Activated CD4-positive, alpha-beta T cell treated with anti-CD3 and anti-CD28 coated beads, Interleukin-2, amount 50 U/mL, for 24 hours (primary cell): ENCODE measurements around the gene HSBP1L1.
"Not testable (repeated sequence)": the region's sequence is repeated elsewhere in the genome, so short reads cannot be mapped to it uniquely, and the experiment has no call there.

ENCODE experiments used
- DNase-seq, 2 donors: peaks; one replicate each; pipeline ENCODE4 v3.0.0-alpha.2; 2020; ENCODE audit warnings: low read depth in 1 of 2, low spot score in 1 of 2

HSBP1L1 gene

GRCh38 chr18:79983253-79983652 lies 18.8 kb downstream of the HSBP1L1 start:
- DNase-seq, result no peak

- DNase-seq, result no peak
Measured at GRCh38 chr18:79983793-79984192, 19.4 kb downstream of the HSBP1L1 start.

- DNase-seq, result no peak
Measured at GRCh38 chr18:79985172-79985571, 20.7 kb downstream of the HSBP1L1 start.

GRCh38 chr18:79986726-79987125 lies 22.3 kb downstream of the HSBP1L1 start:
- no peak for DNase-seq

- DNase-seq, result no peak
Measured at GRCh38 chr18:79987566-79987965, 23.1 kb downstream of the HSBP1L1 start.

- peak in 1 of 2 donors; percentile 46 for DNase-seq
Measured at GRCh38 chr18:79988071-79988450, 23.6 kb downstream of the HSBP1L1 start.

- DNase-seq, result peak; percentile 70 to 80
Measured at GRCh38 chr18:79988451-79989194, 24.2 kb downstream of the HSBP1L1 start, which contains the start of gene TXNL4A. TXNL4A (minus strand) TSS chr18:79988563; CDS start chr18:79988392, 171 bp downstream.

GRCh38 chr18:79989195-79989497 lies 24.7 kb downstream of the HSBP1L1 start:
- DNase-seq, result no peak

GRCh38 chr18:79991494-79991893 lies 27.1 kb downstream of the HSBP1L1 start:
- no peak for DNase-seq

GRCh38 chr18:79999701-80000100 lies 35.3 kb downstream of the HSBP1L1 start:
- DNase-seq, result not testable (repeated sequence)

GRCh38 chr18:80000877-80001276 lies 36.4 kb downstream of the HSBP1L1 start:
- no peak for DNase-seq

- DNase-seq, result no peak
Measured at GRCh38 chr18:80002468-80002867, 38.0 kb downstream of the HSBP1L1 start.

- DNase-seq, result no peak
Measured at GRCh38 chr18:80004600-80005342, 40.3 kb downstream of the HSBP1L1 start.

- DNase-seq, result no peak
Measured at GRCh38 chr18:80006724-80007123, 42.3 kb downstream of the HSBP1L1 start.

GRCh38 chr18:80009661-80010550 lies 45.5 kb downstream of the HSBP1L1 start:
- no peak for DNase-seq

- no peak for DNase-seq
Measured at GRCh38 chr18:80010551-80010906, 46.1 kb downstream of the HSBP1L1 start.

- DNase-seq, result not testable (repeated sequence)
Measured at GRCh38 chr18:80011496-80012137, 47.2 kb downstream of the HSBP1L1 start.

GRCh38 chr18:80012714-80013113 lies 48.3 kb downstream of the HSBP1L1 start:
- no peak for DNase-seq
